ENCODE measurements around the gene ECT2L.

Gene ECT2L

GRCh38 chr6:138868181-138868580 lies 72.3 kb downstream of the ECT2L start:
- ATAC-seq: no peak
- Mint-ChIP-seq H3K27ac (no peak overlapping the region), H3K27me3 (peaks cover 8% of the 10 kb centered on the region), H3K4me1 (peaks cover 6% of the 10 kb centered on the region), H3K4me3 (no peak overlapping the region), H3K9me3 (no peaks in the 10 kb centered on the region)
- DNase-seq: no peak

- ATAC-seq (no peak), DNase-seq (no peak)
- no peaks in the 10 kb centered on the region for H3K9me3 Mint-ChIP-seq
- peaks cover 8% of the 10 kb centered on the region for H3K27me3 Mint-ChIP-seq
- H3K4me3 Mint-ChIP-seq: no peak overlapping the region
- H3K27ac Mint-ChIP-seq: no peak overlapping the region
- H3K4me1 Mint-ChIP-seq: peaks cover 6% of the 10 kb centered on the region
Measured at GRCh38 chr6:138869398-138869797, 73.5 kb downstream of the ECT2L start.

GRCh38 chr6:138873191-138873590 lies 77.3 kb downstream of the ECT2L start:
- peaks cover 6% of the 10 kb centered on the region for H3K4me1 Mint-ChIP-seq
- no peak overlapping the region for H3K4me3 Mint-ChIP-seq
- H3K27me3 Mint-ChIP-seq: peaks cover 7% of the 10 kb centered on the region
- ATAC-seq (no peak), DNase-seq (no peak)
- H3K9me3 Mint-ChIP-seq: no peaks in the 10 kb centered on the region
- no peak overlapping the region for H3K27ac Mint-ChIP-seq

GRCh38 chr6:138882369-138883017 lies 86.6 kb downstream of the ECT2L start:
- Mint-ChIP-seq H3K9me3 (no peaks in the 10 kb centered on the region), H3K27ac (peak overlapping the region in 1 of 2 donors; percentile 86), H3K4me3 (no peak overlapping the region), H3K4me1 (no peaks in the 10 kb centered on the region), H3K27me3 (no peaks in the 10 kb centered on the region)
- peak in 1 of 2 donors; percentile 13 for DNase-seq
- ATAC-seq: peak; percentile 77

GRCh38 chr6:138885156-138885819 lies 89.4 kb downstream of the ECT2L start:
- Mint-ChIP-seq H3K4me3 (no peak overlapping the region), H3K9me3 (no peaks in the 10 kb centered on the region), H3K4me1 (no peaks in the 10 kb centered on the region), H3K27ac (no peak overlapping the region), H3K27me3 (no peaks in the 10 kb centered on the region)
- no peak for ATAC-seq
- no peak for DNase-seq

- Mint-ChIP-seq H3K4me1 (peaks cover 5% of the 10 kb centered on the region), H3K27ac (no peak overlapping the region), H3K27me3 (no peaks in the 10 kb centered on the region), H3K9me3 (peaks cover 0 to 10% of the 10 kb centered on the region in 2 donors), H3K4me3 (no peak overlapping the region)
- no peak for ATAC-seq
- no peak for DNase-seq
Measured at GRCh38 chr6:138891255-138891986, 95.5 kb downstream of the ECT2L start.

- DNase-seq (no peak), ATAC-seq (peak; percentile 50)
- Mint-ChIP-seq H3K4me3 (no peak overlapping the region), H3K27ac (no peak overlapping the region), H3K27me3 (no peaks in the 10 kb centered on the region), H3K9me3 (peaks cover 0 to 14% of the 10 kb centered on the region in 2 donors), H3K4me1 (peaks cover 5% of the 10 kb centered on the region)
Measured at GRCh38 chr6:138896104-138896756, 100.3 kb downstream of the ECT2L start.

- Mint-ChIP-seq H3K4me1 (peaks cover 5% of the 10 kb centered on the region), H3K27ac (no peak overlapping the region), H3K27me3 (no peaks in the 10 kb centered on the region), H3K4me3 (no peak overlapping the region), H3K9me3 (peaks cover 0 to 8% of the 10 kb centered on the region in 2 donors)
- DNase-seq (no peak), ATAC-seq (no peak)
Measured at GRCh38 chr6:138897031-138897430, 101.1 kb downstream of the ECT2L start.

GRCh38 chr6:138907167-138907566 lies 111.3 kb downstream of the ECT2L start:
- no peak for DNase-seq
- no peak for ATAC-seq
- no peaks in the 10 kb centered on the region for H3K4me1 Mint-ChIP-seq
- H3K27ac Mint-ChIP-seq: peak overlapping the region; percentile 5 to 87
- H3K4me3 Mint-ChIP-seq: no peak overlapping the region
- H3K27me3 Mint-ChIP-seq: no peaks in the 10 kb centered on the region
- H3K9me3 Mint-ChIP-seq: no peaks in the 10 kb centered on the region

- Mint-ChIP-seq H3K27me3 (no peaks in the 10 kb centered on the region), H3K27ac (no peak overlapping the region), H3K4me1 (no peaks in the 10 kb centered on the region), H3K9me3 (no peaks in the 10 kb centered on the region), H3K4me3 (no peak overlapping the region)
- ATAC-seq (no peak), DNase-seq (no peak)
Measured at GRCh38 chr6:138909511-138909910, 113.6 kb downstream of the ECT2L start.

GRCh38 chr6:138909975-138910374 lies 114.1 kb downstream of the ECT2L start:
- no peak overlapping the region for H3K27ac Mint-ChIP-seq
- DNase-seq (no peak), ATAC-seq (no peak)
- H3K4me3 Mint-ChIP-seq: no peak overlapping the region
- no peaks in the 10 kb centered on the region for H3K4me1 Mint-ChIP-seq
- H3K9me3 Mint-ChIP-seq: no peaks in the 10 kb centered on the region
- no peaks in the 10 kb centered on the region for H3K27me3 Mint-ChIP-seq

- H3K27me3 Mint-ChIP-seq: no peaks in the 10 kb centered on the region
- no peaks in the 10 kb centered on the region for H3K9me3 Mint-ChIP-seq
- peak; percentile 55 for ATAC-seq
- DNase-seq: no peak
- no peaks in the 10 kb centered on the region for H3K4me1 Mint-ChIP-seq
- H3K27ac Mint-ChIP-seq: no peak overlapping the region
- no peak overlapping the region for H3K4me3 Mint-ChIP-seq
Measured at GRCh38 chr6:138912308-138912707, 116.4 kb downstream of the ECT2L start.

- ATAC-seq: no peak
- no peak for DNase-seq
- no peaks in the 10 kb centered on the region for H3K4me1 Mint-ChIP-seq
- H3K27me3 Mint-ChIP-seq: no peaks in the 10 kb centered on the region
- H3K4me3 Mint-ChIP-seq: no peak overlapping the region
- H3K9me3 Mint-ChIP-seq: no peaks in the 10 kb centered on the region
- H3K27ac Mint-ChIP-seq: peak overlapping the region in 1 of 2 donors; percentile 63
Measured at GRCh38 chr6:138914701-138915100, 118.8 kb downstream of the ECT2L start.

- H3K4me3 Mint-ChIP-seq: no peak overlapping the region
- no peak overlapping the region for H3K27ac Mint-ChIP-seq
- no peaks in the 10 kb centered on the region for H3K4me1 Mint-ChIP-seq
- ATAC-seq: no peak
- H3K9me3 Mint-ChIP-seq: no peaks in the 10 kb centered on the region
- H3K27me3 Mint-ChIP-seq: no peaks in the 10 kb centered on the region
- no peak for DNase-seq
Measured at GRCh38 chr6:138920906-138921305, 125.0 kb downstream of the ECT2L start.

GRCh38 chr6:138923561-138923960 lies 127.7 kb downstream of the ECT2L start:
- no peak for ATAC-seq
- H3K4me1 Mint-ChIP-seq: no peaks in the 10 kb centered on the region
- H3K9me3 Mint-ChIP-seq: no peaks in the 10 kb centered on the region
- no peak for DNase-seq
- H3K27me3 Mint-ChIP-seq: no peaks in the 10 kb centered on the region
- H3K27ac Mint-ChIP-seq: no peak overlapping the region
- no peak overlapping the region for H3K4me3 Mint-ChIP-seq

- ATAC-seq: no peak
- DNase-seq: no peak
- Mint-ChIP-seq H3K4me3 (no peak overlapping the region), H3K9me3 (no peaks in the 10 kb centered on the region), H3K27ac (no peak overlapping the region), H3K27me3 (no peaks in the 10 kb centered on the region), H3K4me1 (no peaks in the 10 kb centered on the region)
Measured at GRCh38 chr6:138925806-138926205, 129.9 kb downstream of the ECT2L start.

All from stimulated activated naive CD8-positive, alpha-beta T cell treated with anti-CD3 and anti-CD28 coated beads, Interleukin-15, amount 100 ng/mL, for 72 hours (primary cell).